Lung (tissue), 12 donors: ENCODE results near the gene NYAP2. TPM values are rescaled to one million over a fixed set of nuclear protein-coding genes. Genes with fewer than 3 reads are reported as not detected.

Experiments
- ATAC-seq: fragments of 200-7000 bp; cut with Tn5 transposase; one replicate; pipeline ENCODE4 v1.9.1; 2020; ENCODE audit warnings: moderate number of reproducible peaks; ENCODE audit not compliant: insufficient read depth, low FRiP score
- DNase-seq, 3 donors: peaks; one replicate each; pipeline ENCODE4 v3.0.0-alpha.2; 2013 to 2017
- H3K27ac ChIP-seq, 2 donors: one replicate each; pipeline ENCODE4 v1.5.1; 2013; ENCODE audit warnings: mild to moderate bottlenecking in 2 of 2, moderate library complexity in 2 of 2, control low read depth in 1 of 2, inconsistent platforms in 1 of 2, low read depth in 1 of 2, low read length in 1 of 2
- H3K27me3 ChIP-seq, 3 donors: one replicate each; pipeline ENCODE4 v1.5.1; 2013; ENCODE audit warnings: low read length in 2 of 3; ENCODE audit not compliant: control insufficient read depth in 3 of 3, insufficient read depth in 3 of 3
- H3K36me3 ChIP-seq, 4 donors: one replicate each; pipeline ENCODE4 v1.5.1; 2013; ENCODE audit warnings: low read length in 4 of 4, mild to moderate bottlenecking in 1 of 4, moderate library complexity in 1 of 4; ENCODE audit not compliant: control insufficient read depth in 4 of 4, insufficient read depth in 4 of 4
- H3K4me1 ChIP-seq, 5 donors: one replicate each; pipeline ENCODE4 v1.5.1; 2013; ENCODE audit warnings: low read length in 5 of 5, mild to moderate bottlenecking in 2 of 5, moderate library complexity in 1 of 5; ENCODE audit not compliant: control insufficient read depth in 5 of 5, insufficient read depth in 5 of 5
- H3K4me3 ChIP-seq: one replicate; pipeline ENCODE4 v1.5.1; 2013; ENCODE audit warnings: mild to moderate bottlenecking, control low read depth, moderate library complexity
- H3K9ac ChIP-seq, 2 donors: one replicate each; pipeline ENCODE4 v1.5.1; 2013; ENCODE audit warnings: low read length in 2 of 2, control low read depth in 1 of 2; ENCODE audit not compliant: insufficient read depth in 1 of 2
- H3K9me3 ChIP-seq, 4 donors: one replicate each; pipeline ENCODE4 v1.5.1; 2013; ENCODE audit warnings: low read length in 3 of 4, mild to moderate bottlenecking in 1 of 4, moderate library complexity in 1 of 4; ENCODE audit not compliant: control insufficient read depth in 4 of 4, insufficient read depth in 3 of 4
- WGBS, 2 donors: extraction: QIAGEN DNeasy Blood & Tissue Kit; methylation state at CpG; one replicate each; pipeline ENCODE4 v1.1.7; 2013; 5-methylcytosine and 5-hydroxymethylcytosine counted together
- polyA plus RNA-seq, 2 donors: library from polyadenylated mRNA; stranded (reverse); fragments of 200-250 nt; gene quantifications; one replicate each; pipeline ENCODE4 v1.2.1, GENCODE V29; 2013
- total RNA-seq, 2 donors: library from RNA; depleted of rRNA in 1 of 2; stranded (reverse); fragments of >200 nt in 1 of 2; gene quantifications; one replicate each; pipeline ENCODE4 v1.2.1, GENCODE V29; 2014 to 2021
- TF ChIP-seq, protein P1 (sequence below): IDR thresholded peaks from 2 replicates; pipeline ENCODE4 v1.5.1; 2012; ENCODE audit warnings: mild to moderate bottlenecking; ENCODE audit errors: control extremely low read depth, extremely low read depth
- donor health status: control.
- donor health status: control.
- donor health status: Bipolar disorder and iron deficiency.
- donor health status: healthy.
- donor health status: DM: yes; HTN: yes; CAD: no.

NYAP2 gene
- total and polyA plus RNA-seq, 4 donors: 0.20 to 1.6 (median 0.83) TPM

DNA sequence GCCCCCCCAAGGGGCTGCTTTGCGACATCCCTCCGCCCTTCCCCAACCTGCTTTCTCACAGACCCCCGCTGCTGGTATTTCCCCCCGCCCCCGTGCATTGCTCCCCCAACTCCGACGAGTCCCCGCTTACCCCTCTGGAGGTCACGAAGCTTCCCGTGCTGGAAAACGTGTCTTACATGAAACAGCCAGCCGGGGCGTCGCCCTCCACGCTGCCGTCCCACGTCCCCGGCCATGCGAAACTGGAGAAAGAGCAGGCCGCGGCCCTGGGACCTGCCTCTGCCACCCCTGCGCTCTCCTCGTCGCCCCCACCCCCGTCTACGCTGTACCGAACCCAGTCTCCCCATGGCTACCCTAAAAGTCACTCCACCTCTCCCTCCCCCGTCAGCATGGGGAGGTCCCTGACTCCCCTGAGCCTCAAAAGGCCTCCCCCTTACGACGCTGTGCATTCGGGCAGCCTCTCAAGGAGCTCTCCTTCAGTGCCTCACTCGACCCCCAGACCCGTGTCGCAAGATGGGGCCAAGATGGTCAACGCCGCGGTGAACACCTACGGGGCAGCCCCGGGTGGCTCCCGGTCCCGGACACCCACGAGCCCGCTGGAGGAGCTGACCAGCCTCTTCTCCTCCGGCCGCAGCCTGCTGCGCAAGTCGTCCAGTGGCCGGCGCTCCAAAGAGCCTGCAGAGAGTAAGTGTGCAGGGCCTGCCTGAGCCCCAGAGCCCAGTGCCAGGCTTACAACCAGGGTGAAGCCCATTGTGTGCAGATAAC is 183.0 kb downstream of the NYAP2 start:
- TF ChIP-seq, protein P1, sequence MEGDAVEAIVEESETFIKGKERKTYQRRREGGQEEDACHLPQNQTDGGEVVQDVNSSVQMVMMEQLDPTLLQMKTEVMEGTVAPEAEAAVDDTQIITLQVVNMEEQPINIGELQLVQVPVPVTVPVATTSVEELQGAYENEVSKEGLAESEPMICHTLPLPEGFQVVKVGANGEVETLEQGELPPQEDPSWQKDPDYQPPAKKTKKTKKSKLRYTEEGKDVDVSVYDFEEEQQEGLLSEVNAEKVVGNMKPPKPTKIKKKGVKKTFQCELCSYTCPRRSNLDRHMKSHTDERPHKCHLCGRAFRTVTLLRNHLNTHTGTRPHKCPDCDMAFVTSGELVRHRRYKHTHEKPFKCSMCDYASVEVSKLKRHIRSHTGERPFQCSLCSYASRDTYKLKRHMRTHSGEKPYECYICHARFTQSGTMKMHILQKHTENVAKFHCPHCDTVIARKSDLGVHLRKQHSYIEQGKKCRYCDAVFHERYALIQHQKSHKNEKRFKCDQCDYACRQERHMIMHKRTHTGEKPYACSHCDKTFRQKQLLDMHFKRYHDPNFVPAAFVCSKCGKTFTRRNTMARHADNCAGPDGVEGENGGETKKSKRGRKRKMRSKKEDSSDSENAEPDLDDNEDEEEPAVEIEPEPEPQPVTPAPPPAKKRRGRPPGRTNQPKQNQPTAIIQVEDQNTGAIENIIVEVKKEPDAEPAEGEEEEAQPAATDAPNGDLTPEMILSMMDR: no peak
- ATAC-seq: no peak
- no peaks in the 10 kb centered on the region for H3K4me1 ChIP-seq
- H3K27ac ChIP-seq: no peak overlapping the region
- 95 to 96% methylated on average over 49 of the region's 49 CpGs for WGBS, 2 donors
- H3K9me3 ChIP-seq: no peaks in the 10 kb centered on the region
- no peaks in the 10 kb centered on the region for H3K36me3 ChIP-seq
- no peak overlapping the region for H3K4me3 ChIP-seq
- no peak overlapping the region for H3K9ac ChIP-seq
- H3K27me3 ChIP-seq: peaks cover 0 to 3% (median 0%) of the 10 kb centered on the region in 3 donors
- no peak for DNase-seq

DNA sequence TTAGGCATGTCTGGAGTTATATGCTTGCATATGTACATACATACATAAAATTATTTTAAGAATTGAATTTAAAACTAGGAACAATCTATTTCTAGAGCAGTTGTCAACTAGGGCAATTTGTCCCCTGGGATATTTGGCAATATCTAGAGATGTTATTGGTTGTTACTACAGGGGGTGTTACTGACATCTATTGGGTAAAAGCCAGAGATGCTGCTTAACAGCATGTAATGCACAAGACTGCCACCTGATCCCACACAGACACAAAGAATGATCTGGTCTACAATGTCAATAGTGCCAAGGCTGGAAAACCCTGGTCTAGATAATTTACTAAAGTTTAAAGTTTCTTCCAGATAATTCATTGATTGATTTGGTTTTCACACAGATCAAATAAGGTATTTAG is 185.3 kb downstream of the NYAP2 start:
- no peaks in the 10 kb centered on the region for H3K4me1 ChIP-seq
- DNase-seq (no peak), ATAC-seq (no peak)
- H3K36me3 ChIP-seq: no peaks in the 10 kb centered on the region
- H3K9ac ChIP-seq: no peak overlapping the region
- no peak overlapping the region for H3K27ac ChIP-seq
- no peaks in the 10 kb centered on the region for H3K9me3 ChIP-seq
- no peak overlapping the region for H3K4me3 ChIP-seq
- TF ChIP-seq, protein P1: no peak
- H3K27me3 ChIP-seq: no peaks in the 10 kb centered on the region

DNA sequence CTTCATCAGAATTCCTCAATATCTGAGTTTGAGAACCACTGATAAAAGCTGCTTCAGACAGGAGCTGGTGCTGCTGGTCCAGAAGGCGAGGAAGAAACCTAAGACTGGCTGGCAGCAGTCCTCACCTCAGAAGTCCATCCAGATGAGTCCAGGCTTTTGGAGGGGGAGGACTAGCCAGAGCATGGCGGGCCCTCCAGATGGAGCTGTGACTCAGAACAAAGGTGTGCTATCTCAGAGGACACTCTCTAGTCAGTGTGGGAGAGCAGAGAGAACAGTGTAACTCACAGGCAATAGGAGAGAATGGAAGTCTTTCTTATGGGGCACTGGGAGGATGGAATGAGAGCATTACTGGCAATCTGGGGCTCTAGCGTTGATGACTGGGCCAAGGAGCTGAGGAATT is 191.4 kb downstream of the NYAP2 start:
- Histone ChIP-seq H3K27ac (no peak overlapping the region), H3K4me1 (no peaks in the 10 kb centered on the region), H3K4me3 (no peak overlapping the region), H3K9ac (no peak overlapping the region), H3K36me3 (no peaks in the 10 kb centered on the region), H3K27me3 (no peaks in the 10 kb centered on the region), H3K9me3 (no peaks in the 10 kb centered on the region)
- TF ChIP-seq, protein P1: no peak
- ATAC-seq (no peak), DNase-seq (no peak)
- 86 to 88% methylated on average over 3 of the region's 3 CpGs for WGBS, 2 donors

DNA sequence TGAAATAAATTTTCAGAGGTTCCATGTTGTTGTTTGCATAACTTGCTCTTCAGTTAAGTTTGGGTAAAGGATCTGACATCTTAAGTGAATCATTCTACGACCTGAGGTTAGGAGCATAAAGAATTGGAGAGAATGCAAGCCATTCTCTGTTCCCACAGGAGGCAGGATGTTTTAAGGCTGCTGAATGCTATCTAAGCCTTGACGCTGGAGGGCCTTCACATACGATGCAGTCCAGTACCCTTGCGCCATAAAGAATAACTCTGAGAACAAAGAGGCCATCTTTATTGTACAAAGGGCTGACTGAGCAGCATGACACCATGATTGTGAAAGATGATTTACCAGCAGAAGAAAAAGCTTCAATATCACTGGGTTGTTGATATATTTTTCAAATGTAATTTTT is 198.4 kb downstream of the NYAP2 start:
- H3K27me3 ChIP-seq: no peaks in the 10 kb centered on the region
- no peak overlapping the region for H3K4me3 ChIP-seq
- no peak overlapping the region for H3K27ac ChIP-seq
- TF ChIP-seq, protein P1: no peak
- DNase-seq (no peak), ATAC-seq (no peak)
- no peak overlapping the region for H3K9ac ChIP-seq
- H3K4me1 ChIP-seq: no peaks in the 10 kb centered on the region
- WGBS, 2 donors: 79% methylated on average over 4 of the region's 4 CpGs
- no peaks in the 10 kb centered on the region for H3K36me3 ChIP-seq
- peaks cover 0 to 1% (median 0%) of the 10 kb centered on the region in 4 donors for H3K9me3 ChIP-seq
